Measurements from ENCODE around the gene CRYL1.

The CRYL1 gene

GRCh38 chr13:20446900-20447299, 78.8 kb downstream of the CRYL1 start (continued):
- TF ChIP-seq AEBP2 (tag by site-specific recombination; IDR thresholded peaks at IDR 0.05; ENCODE audit: borderline replicate concordance) (no peak), ZNF621 (tag by site-specific recombination; IDR thresholded peaks at IDR 0.05) (no peak)

GRCh38 chr13:20446405-20446804, 79.3 kb downstream of the CRYL1 start:
- Histone ChIP-seq H3K27ac (ENCODE audit: extremely low read depth, low read depth, low read length) (no peak overlapping the region), H3K36me3 (ENCODE audit: control insufficient read depth in 2 of 2, insufficient read depth in 1 of 2, low read length in 2 of 2) (no peaks in the 10 kb centered on the region), H3K4me3 (ENCODE audit: low read depth, low read length) (no peak overlapping the region), H3K9me3 (ENCODE audit: control insufficient read depth, insufficient read depth, low read depth, low read length) (no peaks in the 10 kb centered on the region), H3K4me1 (ENCODE audit: control insufficient read depth, insufficient read depth, low read length) (no peaks in the 10 kb centered on the region)
- POLR2A ChIA-PET: no interaction called here
- CTCF ChIA-PET: no interaction called here
- TF ChIP-seq ZNF404 (tag by site-specific recombination; IDR thresholded peaks at IDR 0.05) (no peak), ZNF223 (tag by site-specific recombination; IDR thresholded peaks at IDR 0.05) (no peak)

- H3K27ac ChIP-seq (ENCODE audit: extremely low read depth, low read depth, low read length): no peak overlapping the region
- TF ChIP-seq ZNF18 (tag by site-specific recombination; IDR thresholded peaks at IDR 0.05) (no peak), HIC1 (tag by site-specific recombination; IDR thresholded peaks at IDR 0.05) (no peak), ZNF704 (tag by site-specific recombination; IDR thresholded peaks at IDR 0.05) (no peak), ZEB2 (tag by site-specific recombination; IDR thresholded peaks at IDR 0.05) (no peak), ZNF221 (tag by site-specific recombination; IDR thresholded peaks at IDR 0.05; ENCODE audit: borderline replicate concordance) (no peak), ZFP41 (tag by site-specific recombination; IDR thresholded peaks at IDR 0.05; ENCODE audit: borderline replicate concordance) (no peak), REPIN1 (tag by site-specific recombination; IDR thresholded peaks at IDR 0.05; ENCODE audit: low read depth) (no peak), KLF10 (tag by site-specific recombination; IDR thresholded peaks at IDR 0.05) (no peak), GLIS2 (tag by site-specific recombination; IDR thresholded peaks at IDR 0.05) (no peak), ZNF174 (tag by site-specific recombination; IDR thresholded peaks at IDR 0.05) (no peak), ZNF501 (tag by site-specific recombination; IDR thresholded peaks at IDR 0.05) (no peak), OSR2 (tag by site-specific recombination; IDR thresholded peaks at IDR 0.05) (no peak), ZNF354C (tag by site-specific recombination; IDR thresholded peaks at IDR 0.05; ENCODE audit: borderline replicate concordance, low read depth) (no peak), ZNF239 (tag by site-specific recombination; IDR thresholded peaks at IDR 0.05) (no peak), ZSCAN16 (tag by site-specific recombination; IDR thresholded peaks at IDR 0.05) (no peak), ZBTB44 (tag by site-specific recombination; IDR thresholded peaks at IDR 0.05) (no peak), GLI2 (tag by site-specific recombination; IDR thresholded peaks at IDR 0.05; ENCODE audit: borderline replicate concordance, low read depth) (no peak), ZNF629 (tag by site-specific recombination; IDR thresholded peaks at IDR 0.05) (no peak)
- no peak overlapping the region for H3K4me3 ChIP-seq (ENCODE audit: low read depth, low read length)
- CTCF ChIA-PET: interaction anchor here (0.7 kb wide), 1 partner anchor 29 kb away, joined by 3 read pairs; no protein-coding TSS in a partner anchor
- H3K9me3 ChIP-seq (ENCODE audit: control insufficient read depth, insufficient read depth, low read depth, low read length): no peaks in the 10 kb centered on the region
- H3K36me3 ChIP-seq (ENCODE audit: control insufficient read depth in 2 of 2, insufficient read depth in 1 of 2, low read length in 2 of 2): no peaks in the 10 kb centered on the region
- no peaks in the 10 kb centered on the region for H3K4me1 ChIP-seq (ENCODE audit: control insufficient read depth, insufficient read depth, low read length)
- POLR2A ChIA-PET: no interaction called here
Observed at GRCh38 chr13:20442798-20443381, 82.8 kb downstream of the CRYL1 start.
